BE2C (cell line): Measurements from ENCODE around the gene C19orf73.
"Not testable (repeated sequence)": the region's sequence is repeated elsewhere in the genome, so short reads cannot be mapped to it uniquely, and the experiment has no call there.

Experiments used
- DNase-seq: peaks from one replicate; pipeline ENCODE4 v3.0.0-alpha.2; 2020
- H3K27me3 ChIP-seq: fragments of 250-450 bp; sonication (Bioruptor Pico); 2 replicates; pipeline ENCODE4 v1.5.1; 2020; ENCODE audit warnings: mild to moderate bottlenecking
- H3K36me3 ChIP-seq: fragments of 250-450 bp; sonication (Bioruptor Pico); 2 replicates; pipeline ENCODE4 v1.5.1; 2020; ENCODE audit warnings: mild to moderate bottlenecking
- H3K4me1 ChIP-seq: fragments of 250-450 bp; sonication (Bioruptor Pico); 2 replicates; pipeline ENCODE4 v1.5.1; 2020
- H3K4me3 ChIP-seq: 2 replicates; pipeline ENCODE4 v1.5.1; 2011; ENCODE audit warnings: low read depth, low read length
- H3K9me3 ChIP-seq: fragments of 250-450 bp; sonication (Bioruptor Pico); 2 replicates; pipeline ENCODE4 v1.5.1; 2020
- CTCF ChIP-seq: IDR thresholded peaks from 2 replicates; pipeline ENCODE4 v1.5.1; 2012; ENCODE audit warnings: mild to moderate bottlenecking, low read depth, low read length

C19orf73 gene

GRCh38 chr19:49132974-49133609 lies 14.1 kb upstream of the C19orf73 start:
- DNase-seq = no peak
- no peaks in the 10 kb centered on the region for H3K27me3 ChIP-seq
- peaks cover 4% of the 10 kb centered on the region; the same call in 1 of the 2 replicates for H3K4me1 ChIP-seq
- no peaks in the 10 kb centered on the region for H3K9me3 ChIP-seq
- H3K4me3 ChIP-seq = no peak overlapping the region
- peaks cover 43% of the 10 kb centered on the region for H3K36me3 ChIP-seq
- no peak for TF ChIP-seq CTCF

GRCh38 chr19:49130325-49130724 lies 11.4 kb upstream of the C19orf73 start:
- TF ChIP-seq CTCF = no peak

GRCh38 chr19:49129238-49129583 lies 10.3 kb upstream of the C19orf73 start:
- TF ChIP-seq CTCF = no peak
- H3K9me3 ChIP-seq = no peaks in the 10 kb centered on the region
- H3K4me3 ChIP-seq = no peak overlapping the region
- H3K27me3 ChIP-seq = no peaks in the 10 kb centered on the region
- no peak for DNase-seq
- peaks cover 4% of the 10 kb centered on the region; the same call in 1 of the 2 replicates for H3K4me1 ChIP-seq
- H3K36me3 ChIP-seq = peaks cover 23% of the 10 kb centered on the region

More at GRCh38 chr19:49130325-49130724, 11.4 kb upstream of the C19orf73 start:
- no peak for DNase-seq
- no peak overlapping the region for H3K4me3 ChIP-seq
- peaks cover 34% of the 10 kb centered on the region for H3K36me3 ChIP-seq
- H3K4me1 ChIP-seq = peaks cover 4% of the 10 kb centered on the region; the same call in 1 of the 2 replicates
- no peaks in the 10 kb centered on the region for H3K9me3 ChIP-seq
- H3K27me3 ChIP-seq = no peaks in the 10 kb centered on the region

GRCh38 chr19:49128545-49129237 lies 9.7 kb upstream of the C19orf73 start:
- Histone ChIP-seq H3K36me3 (peaks cover 18% of the 10 kb centered on the region), H3K4me1 (peaks cover 4% of the 10 kb centered on the region; the same call in 1 of the 2 replicates), H3K9me3 (no peaks in the 10 kb centered on the region), H3K4me3 (peak overlapping the region; percentile 47), H3K27me3 (no peaks in the 10 kb centered on the region)
- no peak for TF ChIP-seq CTCF
- DNase-seq = no peak

- Histone ChIP-seq H3K9me3 (no peaks in the 10 kb centered on the region), H3K27me3 (no peaks in the 10 kb centered on the region), H3K4me3 (peak overlapping the region; percentile 47), H3K4me1 (peaks cover 4% of the 10 kb centered on the region; the same call in 1 of the 2 replicates), H3K36me3 (peaks cover 13% of the 10 kb centered on the region; the same call in 1 of the 2 replicates)
- DNase-seq = peak; percentile 97
- TF ChIP-seq CTCF = no peak
Observed at GRCh38 chr19:49127674-49128544, 9.0 kb upstream of the C19orf73 start.

- DNase-seq, H3K36me3 ChIP-seq, H3K9me3 ChIP-seq, H3K27me3 ChIP-seq, H3K4me1 ChIP-seq, H3K4me3 ChIP-seq: not testable (repeated sequence)
Observed at GRCh38 chr19:49127225-49127624, 8.3 kb upstream of the C19orf73 start.
